ENCODE data around the gene SLC4A2. TPM values are rescaled to one million over a fixed set of nuclear protein-coding genes. Genes with fewer than 3 reads are reported as not detected.

The SLC4A2 gene
- total RNA-seq, 3 donors from 2014 or later (not counting 1 experiment from before 2014, with no cell fraction given), result 60.4 to 87.3 (median 66.1) TPM

- Mint-ChIP-seq H3K9me3 (no peaks in the 10 kb centered on the region), H3K4me1 (peaks cover 16 to 45% of the 10 kb centered on the region in 2 donors), H3K4me3 (peak overlapping the region; percentile 96), H3K36me3 (no peaks in the 10 kb centered on the region), H3K27me3 (ENCODE audit: low read depth in 2 of 2) (no peaks in the 10 kb centered on the region), H3K27ac (peak overlapping the region in 1 of 2 donors; percentile 93)
- ATAC-seq (no peak), DNase-seq (peak in 1 of 2 donors; percentile 46)
- H3K4me3 ChIP-seq (ENCODE audit: low read length), result peak overlapping the region; percentile 68
- H3K9me3 ChIP-seq (ENCODE audit: control insufficient read depth, insufficient read depth, low read length), result no peaks in the 10 kb centered on the region
- no peak for TF ChIP-seq CTCF (IDR thresholded peaks at IDR 0.05)
- no peak overlapping the region for H3K27ac ChIP-seq (ENCODE audit: low read length)
- no peaks in the 10 kb centered on the region for H3K27me3 ChIP-seq (ENCODE audit: control insufficient read depth, insufficient read depth, low read length)
- 32% methylated on average over 14 of the region's 21 CpGs for WGBS (ENCODE audit: insufficient coverage)
- H3K36me3 ChIP-seq (ENCODE audit: control insufficient read depth, insufficient read depth, low read length), result peaks cover 11% of the 10 kb centered on the region
- intact Hi-C loops (cut with micrococcal nuclease), result no loop called here
- peaks cover 37% of the 10 kb centered on the region for H3K4me1 ChIP-seq (ENCODE audit: control insufficient read depth, insufficient read depth, low read length)
Measured at GRCh38 chr7:151060416-151061212, 1.2 kb downstream of the SLC4A2 start.

DNA sequence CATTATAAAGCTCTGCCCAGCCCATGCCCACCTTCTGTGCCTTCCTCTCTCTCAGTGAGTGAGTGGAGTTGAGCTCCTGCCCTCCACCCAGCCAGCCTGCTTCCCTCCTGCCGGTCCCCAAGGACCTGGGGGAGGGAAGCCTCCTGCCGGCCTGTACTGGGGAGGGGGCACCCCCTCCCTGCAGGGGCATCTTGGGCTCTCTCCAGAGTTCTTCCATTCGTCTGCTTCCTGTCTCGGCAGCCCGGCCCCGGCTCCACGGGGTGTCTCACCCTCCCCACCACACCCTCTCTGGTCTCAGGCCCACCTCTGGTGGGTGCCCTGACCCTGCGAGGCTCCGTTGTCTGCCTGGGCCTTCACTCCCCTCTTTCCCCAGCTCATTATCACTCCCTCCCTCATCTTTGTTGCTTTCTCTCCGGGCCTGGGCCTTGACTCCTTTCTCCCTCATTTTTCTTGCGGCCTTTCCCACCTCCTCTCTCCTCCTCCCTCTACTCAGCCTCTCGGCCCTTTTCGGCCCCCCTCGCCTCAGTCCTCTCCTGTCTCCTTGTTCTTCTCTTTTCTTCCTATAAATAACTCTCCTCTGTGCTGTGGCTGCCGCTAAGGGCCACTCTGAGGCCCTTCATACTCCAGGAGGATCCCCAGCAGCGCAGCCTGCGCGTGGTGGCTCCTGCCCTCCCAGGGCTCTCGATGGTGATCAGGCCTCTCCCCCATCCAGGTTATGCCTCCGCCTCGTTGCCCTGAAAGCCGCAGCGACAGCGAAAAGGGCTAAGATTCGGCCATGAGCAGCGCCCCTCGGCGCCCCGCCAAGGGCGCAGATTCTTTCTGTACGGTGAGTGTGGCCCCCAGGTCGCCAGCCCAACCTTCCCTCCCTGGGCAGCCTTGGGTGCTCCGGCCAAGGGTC lies 2.1 kb downstream of the SLC4A2 start:
- Mint-ChIP-seq H3K9me3 (no peaks in the 10 kb centered on the region), H3K36me3 (no peaks in the 10 kb centered on the region), H3K27ac (peak overlapping the region in 1 of 2 donors; percentile 36), H3K4me1 (peaks cover 16 to 45% of the 10 kb centered on the region in 2 donors), H3K27me3 (ENCODE audit: low read depth in 2 of 2) (no peaks in the 10 kb centered on the region), H3K4me3 (peak overlapping the region; percentile 69)
- Histone ChIP-seq H3K27me3 (ENCODE audit: control insufficient read depth, insufficient read depth, low read length) (no peaks in the 10 kb centered on the region), H3K9me3 (ENCODE audit: control insufficient read depth, insufficient read depth, low read length) (no peaks in the 10 kb centered on the region), H3K36me3 (ENCODE audit: control insufficient read depth, insufficient read depth, low read length) (peaks cover 11% of the 10 kb centered on the region), H3K4me3 (ENCODE audit: low read length) (no peak overlapping the region), H3K27ac (ENCODE audit: low read length) (no peak overlapping the region), H3K4me1 (ENCODE audit: control insufficient read depth, insufficient read depth, low read length) (peaks cover 37% of the 10 kb centered on the region)
- intact Hi-C loops (cut with micrococcal nuclease), result no loop called here
- no peak for ATAC-seq
- 90% methylated on average over 32 of the region's 33 CpGs for WGBS (ENCODE audit: insufficient coverage)
- DNase-seq, result no peak
- no peak for TF ChIP-seq CTCF (IDR thresholded peaks at IDR 0.05)

- H3K9me3 Mint-ChIP-seq, result no peaks in the 10 kb centered on the region
- 97% methylated on average over 11 of the region's 11 CpGs for whole genome bisulfite sequencing (ENCODE audit: insufficient coverage)
- H3K9me3 ChIP-seq (ENCODE audit: control insufficient read depth, insufficient read depth, low read length), result no peaks in the 10 kb centered on the region
- no peak overlapping the region for H3K4me3 ChIP-seq (ENCODE audit: low read length)
- ATAC-seq, result no peak
- peaks cover 11% of the 10 kb centered on the region for H3K36me3 ChIP-seq (ENCODE audit: control insufficient read depth, insufficient read depth, low read length)
- no peak overlapping the region for H3K27ac ChIP-seq (ENCODE audit: low read length)
- no peaks in the 10 kb centered on the region for H3K27me3 Mint-ChIP-seq (ENCODE audit: low read depth in 2 of 2)
- H3K4me1 Mint-ChIP-seq, result peaks cover 14 to 39% of the 10 kb centered on the region in 2 donors
- H3K4me1 ChIP-seq (ENCODE audit: control insufficient read depth, insufficient read depth, low read length), result peaks cover 32% of the 10 kb centered on the region
- H3K27me3 ChIP-seq (ENCODE audit: control insufficient read depth, insufficient read depth, low read length), result no peaks in the 10 kb centered on the region
- DNase-seq, result no peak
- no peaks in the 10 kb centered on the region for H3K36me3 Mint-ChIP-seq
- no peak for TF ChIP-seq CTCF (IDR thresholded peaks at IDR 0.05)
- intact Hi-C loops (cut with micrococcal nuclease), result no loop called here
- no peak overlapping the region for H3K27ac Mint-ChIP-seq
- H3K4me3 Mint-ChIP-seq, result peak overlapping the region; percentile 69
Measured at GRCh38 chr7:151062111-151062398, 2.7 kb downstream of the SLC4A2 start.
